GM19324 (cell line): ENCODE data around the gene ALOX15B.

Source experiments
- ATAC-seq: cut with Tn5 transposase; IDR thresholded peaks from one replicate; pipeline ENCODE4 v1.9.1; 2021; ENCODE audit warnings: mild to moderate bottlenecking, moderate library complexity; ENCODE audit not compliant: unreplicated experiment, low FRiP score

The ALOX15B gene

DNA sequence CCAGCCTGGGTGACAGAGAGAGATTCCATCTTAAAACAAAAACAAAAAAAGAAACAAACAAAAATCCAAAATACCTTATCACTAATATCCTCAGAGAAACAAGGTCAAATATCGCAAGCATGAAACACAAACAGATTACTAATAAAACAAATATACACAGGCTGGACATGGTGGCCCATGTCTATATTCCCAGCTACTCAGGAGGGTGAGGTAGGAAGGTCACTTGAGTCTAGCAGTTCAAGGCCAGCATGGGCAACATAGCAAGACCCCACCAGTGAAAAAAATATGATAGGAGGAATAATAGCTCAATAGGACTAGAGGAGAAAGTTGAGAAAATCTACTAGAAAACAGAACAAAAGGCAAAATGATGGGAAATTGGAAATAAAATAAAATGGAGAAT is 6.9 kb upstream of the ALOX15B start:
- no peak for ATAC-seq

DNA sequence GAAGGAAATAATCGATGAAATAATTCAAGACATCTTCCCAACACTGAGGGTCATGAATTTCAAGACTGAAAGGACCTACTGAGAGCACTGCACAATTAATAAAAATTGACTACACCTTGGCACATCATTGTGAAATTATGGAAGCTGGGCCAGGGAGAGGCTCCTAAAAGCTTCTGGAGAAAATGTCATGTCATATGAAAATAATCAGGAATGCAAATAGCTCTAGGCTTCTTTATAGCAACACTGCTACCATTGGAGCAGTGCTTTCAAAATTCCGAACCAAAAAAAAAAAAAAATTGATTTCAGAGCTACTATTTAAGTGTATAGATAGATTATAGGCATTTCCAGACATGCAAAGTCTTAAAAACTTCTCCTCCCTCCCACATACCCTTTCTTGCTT is 6.4 kb upstream of the ALOX15B start:
- no peak for ATAC-seq

DNA sequence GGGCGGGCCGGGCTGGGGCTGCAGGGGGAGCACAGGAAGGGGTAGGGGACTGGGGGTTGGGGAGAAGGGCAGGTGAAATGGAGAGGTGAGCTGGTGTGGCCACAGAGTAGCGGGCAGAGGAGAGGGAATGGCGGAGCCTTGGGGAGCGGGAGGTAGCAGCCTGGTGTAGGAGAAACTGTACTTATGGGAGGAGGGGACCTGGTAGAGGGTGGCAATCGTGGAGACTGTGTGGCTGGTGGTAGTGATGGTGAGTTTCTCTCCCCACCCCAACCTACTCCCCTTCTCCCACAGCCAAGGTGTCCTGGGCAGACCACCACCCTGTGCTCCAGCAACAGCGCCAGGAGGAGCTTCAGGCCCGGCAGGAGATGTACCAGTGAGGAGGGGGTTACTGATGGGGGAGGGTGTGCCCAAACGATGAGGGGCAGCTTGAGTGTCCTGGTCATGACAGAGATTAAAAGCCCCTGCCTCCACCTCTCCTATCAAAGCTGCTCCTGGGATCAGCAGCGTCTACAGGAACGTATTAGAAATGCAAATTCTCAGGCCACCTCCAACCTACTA is 831 bp downstream of the ALOX15B start:
- ATAC-seq: no peak

DNA sequence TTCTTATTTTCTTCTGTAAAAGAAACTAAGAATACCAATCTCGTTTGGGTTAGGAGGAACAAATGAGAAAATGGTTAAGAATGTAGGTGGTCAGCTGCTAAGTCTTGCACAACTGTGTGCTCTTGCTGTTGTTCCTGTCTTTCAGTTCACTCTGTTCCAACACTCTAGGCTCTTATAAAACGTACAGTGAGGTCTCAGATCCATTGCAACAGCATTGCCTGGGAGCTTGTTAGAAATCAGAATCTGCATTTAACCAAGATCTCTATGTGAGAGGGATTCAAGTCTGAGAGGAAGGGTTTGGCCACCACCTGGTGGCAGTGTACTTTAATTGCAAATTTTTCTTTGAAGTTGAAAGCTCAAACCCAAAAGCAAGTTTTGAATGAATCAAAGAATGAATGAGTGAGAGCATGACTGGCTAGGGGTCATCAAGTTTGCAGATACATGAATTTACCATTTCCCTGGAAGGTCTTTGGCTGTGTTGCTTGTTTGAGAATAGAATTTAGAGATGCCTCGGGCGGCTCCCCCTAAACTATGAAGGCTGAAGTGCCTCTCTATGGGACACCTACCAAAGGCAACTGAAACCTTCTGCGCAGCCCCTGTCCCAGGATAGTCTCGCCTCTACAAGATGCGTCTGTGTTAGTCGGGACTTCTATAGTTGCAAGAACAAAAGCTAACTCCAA is 2.5 kb downstream of the ALOX15B start:
- no peak for ATAC-seq

DNA sequence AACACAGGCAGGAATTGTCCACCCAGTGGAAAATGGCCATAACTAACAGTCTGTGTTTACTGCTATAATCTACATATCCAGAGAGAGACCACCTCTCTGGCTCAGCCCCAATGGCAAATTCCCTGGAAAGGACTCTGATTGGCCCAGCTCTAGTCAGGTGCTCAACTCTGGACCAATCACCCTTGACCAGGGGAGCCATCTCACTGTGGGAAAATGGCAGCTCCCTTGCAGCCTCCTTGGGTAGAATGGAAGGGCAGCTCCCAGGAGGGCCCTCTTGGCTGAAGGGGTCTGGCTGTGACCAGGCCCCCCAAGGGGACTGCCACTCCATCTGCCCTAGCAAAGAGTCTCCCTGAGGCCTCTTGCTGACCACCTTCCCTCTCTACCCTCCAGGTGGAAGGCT is 3.1 kb downstream of the ALOX15B start:
- ATAC-seq: no peak

DNA sequence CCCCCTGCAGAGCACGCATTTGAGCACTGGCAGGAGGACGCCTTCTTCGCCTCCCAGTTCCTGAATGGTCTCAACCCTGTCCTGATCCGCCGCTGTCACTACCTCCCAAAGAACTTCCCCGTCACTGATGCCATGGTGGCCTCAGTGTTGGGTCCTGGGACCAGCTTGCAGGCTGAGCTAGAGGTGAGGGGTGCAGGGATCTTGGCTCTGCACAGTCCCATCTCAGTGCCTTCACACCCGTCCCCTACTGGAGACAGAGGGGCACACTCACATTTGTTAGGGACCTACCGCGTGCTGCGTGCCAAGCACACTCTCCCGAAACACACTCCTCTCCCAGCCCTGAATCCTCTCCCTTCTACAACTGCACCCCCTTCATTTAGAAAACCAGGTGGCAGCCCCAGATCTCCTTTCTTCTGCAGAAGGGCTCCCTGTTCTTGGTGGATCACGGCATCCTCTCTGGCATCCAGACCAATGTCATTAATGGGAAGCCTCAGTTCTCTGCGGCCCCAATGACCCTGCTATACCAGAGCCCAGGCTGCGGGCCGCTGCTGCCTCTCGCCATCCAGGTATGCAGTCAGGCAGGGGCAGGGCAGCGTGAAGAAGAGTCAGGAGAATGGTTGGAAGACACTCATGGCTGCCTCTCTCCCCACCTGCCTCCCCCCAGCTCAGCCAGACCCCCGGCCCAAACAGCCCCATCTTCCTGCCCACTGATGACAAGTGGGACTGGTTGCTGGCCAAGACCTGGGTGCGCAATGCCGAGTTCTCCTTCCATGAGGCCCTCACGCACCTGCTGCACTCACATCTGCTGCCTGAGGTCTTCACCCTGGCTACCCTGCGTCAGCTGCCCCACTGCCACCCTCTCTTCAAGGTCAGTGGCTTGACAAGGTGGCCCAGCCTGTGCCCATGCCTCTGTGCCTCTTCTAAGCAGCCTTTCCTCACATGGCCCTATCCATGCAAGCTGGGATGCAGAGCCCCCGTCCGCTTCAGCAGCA is 6.3 kb downstream of the ALOX15B start:
- ATAC-seq: no peak

DNA sequence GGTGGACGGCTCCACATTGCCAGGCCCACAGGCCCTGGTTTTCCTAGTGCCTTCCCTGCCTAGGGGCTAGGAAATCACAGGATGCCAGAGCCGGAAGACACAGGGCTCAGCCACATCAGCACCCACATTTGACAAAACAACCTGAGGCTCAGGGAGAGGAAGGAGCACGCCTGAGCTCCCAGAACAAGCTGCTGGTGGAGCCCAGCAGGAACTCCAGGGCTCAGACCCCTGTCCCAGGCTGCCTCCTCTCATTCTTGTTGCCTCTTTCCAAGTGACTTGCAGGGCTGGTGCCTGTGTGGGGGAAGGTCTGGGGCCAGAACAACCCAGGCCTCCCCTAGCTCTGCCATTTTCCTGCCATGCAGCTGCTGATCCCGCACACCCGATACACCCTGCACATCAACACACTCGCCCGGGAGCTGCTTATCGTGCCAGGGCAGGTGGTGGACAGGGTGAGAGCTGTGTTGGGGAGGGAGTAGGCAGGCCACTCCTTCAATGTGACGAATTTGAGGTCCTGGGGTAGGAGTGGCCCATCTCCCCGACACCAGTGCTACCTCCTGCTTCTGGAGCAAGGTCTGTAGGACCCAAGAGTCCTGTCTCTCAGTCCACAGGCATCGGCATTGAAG is 7.6 kb downstream of the ALOX15B start:
- ATAC-seq: no peak

DNA sequence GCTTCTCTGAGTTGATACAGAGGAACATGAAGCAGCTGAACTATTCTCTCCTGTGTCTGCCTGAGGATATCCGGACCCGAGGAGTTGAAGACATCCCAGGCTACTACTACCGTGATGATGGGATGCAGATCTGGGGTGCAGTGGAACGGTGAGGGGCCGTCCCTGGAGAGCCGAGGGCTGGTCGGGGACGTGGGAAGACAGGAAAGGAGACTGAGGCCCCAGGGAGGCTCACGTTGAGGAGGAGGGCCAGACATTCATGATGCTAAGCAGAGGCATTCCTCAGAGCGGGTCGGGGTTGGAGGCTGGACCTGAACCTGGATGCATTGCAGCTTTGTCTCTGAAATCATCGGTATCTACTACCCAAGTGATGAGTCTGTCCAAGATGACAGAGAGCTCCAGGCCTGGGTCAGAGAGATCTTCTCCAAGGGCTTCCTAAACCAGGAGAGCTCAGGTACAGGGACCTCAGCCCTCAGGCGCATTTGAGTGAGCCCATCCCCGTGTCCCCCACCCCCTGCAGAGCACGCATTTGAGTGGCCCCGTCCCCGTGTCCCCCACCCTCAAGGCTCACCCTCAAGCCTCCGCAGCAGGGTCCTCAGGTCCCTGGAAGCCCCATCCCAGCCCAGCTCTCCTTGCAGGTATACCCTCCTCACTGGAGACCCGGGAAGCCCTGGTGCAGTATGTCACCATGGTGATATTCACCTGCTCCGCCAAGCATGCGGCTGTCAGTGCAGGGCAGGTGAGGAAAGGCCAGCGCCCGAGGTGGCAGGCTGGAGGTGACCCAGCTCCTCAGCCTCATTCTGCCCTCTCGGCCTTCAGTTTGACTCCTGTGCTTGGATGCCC is 8.3 kb downstream of the ALOX15B start:
- ATAC-seq: no peak

DNA sequence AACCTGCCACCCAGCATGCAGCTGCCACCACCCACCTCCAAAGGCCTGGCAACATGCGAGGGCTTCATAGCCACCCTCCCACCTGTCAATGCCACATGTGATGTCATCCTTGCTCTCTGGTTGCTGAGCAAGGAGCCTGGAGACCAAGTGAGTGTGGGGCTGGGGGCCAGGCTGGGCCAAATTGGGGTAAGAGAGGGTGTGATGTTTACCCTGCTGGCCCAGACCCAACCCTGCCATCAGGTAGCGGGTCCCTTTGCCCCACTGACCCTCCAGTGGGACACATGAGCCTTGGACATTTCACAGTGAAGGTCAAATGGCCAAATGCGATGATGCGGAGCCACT is 8.9 kb downstream of the ALOX15B start:
- no peak for ATAC-seq

DNA sequence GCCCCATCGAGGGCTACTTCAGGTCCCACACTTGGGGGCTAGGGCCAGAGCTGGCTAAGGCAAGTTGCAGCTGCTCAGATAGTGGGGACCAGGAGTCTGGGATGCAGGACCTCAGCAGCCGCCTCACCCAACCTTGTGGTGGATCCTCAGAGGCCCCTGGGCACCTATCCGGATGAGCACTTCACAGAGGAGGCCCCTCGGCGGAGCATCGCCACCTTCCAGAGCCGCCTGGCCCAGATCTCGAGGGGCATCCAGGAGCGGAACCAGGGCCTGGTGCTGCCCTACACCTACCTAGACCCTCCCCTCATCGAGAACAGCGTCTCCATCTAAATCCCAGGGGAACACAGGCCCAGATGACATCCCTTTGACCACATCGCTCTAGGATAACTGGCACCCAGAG is 9.4 kb downstream of the ALOX15B start:
- no peak for ATAC-seq

DNA sequence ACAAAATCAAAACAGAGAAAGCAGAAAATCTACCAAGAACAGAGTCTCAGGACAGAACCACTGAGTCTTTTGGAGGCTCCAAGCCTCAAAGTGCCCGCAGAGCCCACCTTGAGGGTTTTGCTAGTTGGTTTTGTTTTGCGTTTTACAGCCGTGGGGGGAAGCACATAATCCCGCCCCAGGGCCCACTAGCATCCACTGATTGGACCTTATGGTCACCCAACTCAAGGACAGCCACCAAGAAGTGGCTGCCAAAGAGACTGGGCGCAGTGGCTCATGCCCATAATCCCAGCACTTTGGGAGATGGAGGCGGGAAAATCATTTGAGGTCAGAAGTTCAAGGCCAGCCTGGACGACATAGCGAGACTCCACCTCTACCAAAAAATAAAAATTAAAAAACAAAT is 9.9 kb downstream of the ALOX15B start:
- no peak for ATAC-seq

DNA sequence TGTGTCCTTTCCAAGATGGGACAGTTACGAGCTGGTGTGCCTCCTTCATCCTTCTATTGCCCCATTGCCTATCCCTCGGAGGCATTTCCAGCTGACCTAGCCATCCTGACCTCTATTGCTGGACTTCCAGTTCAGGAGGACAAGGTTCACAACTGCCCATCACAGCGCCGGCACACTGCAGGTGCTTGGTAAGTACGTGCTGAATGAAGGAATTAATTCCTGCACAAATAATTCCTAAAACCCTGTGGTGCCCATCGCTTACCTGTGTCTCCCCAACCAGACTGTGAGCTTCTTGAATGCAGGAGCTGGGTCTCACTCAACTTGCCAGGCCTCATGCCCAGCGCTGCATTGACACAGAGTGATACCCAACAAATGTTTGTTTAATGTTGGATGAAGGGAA is 13.0 kb downstream of the ALOX15B start:
- ATAC-seq: no peak

DNA sequence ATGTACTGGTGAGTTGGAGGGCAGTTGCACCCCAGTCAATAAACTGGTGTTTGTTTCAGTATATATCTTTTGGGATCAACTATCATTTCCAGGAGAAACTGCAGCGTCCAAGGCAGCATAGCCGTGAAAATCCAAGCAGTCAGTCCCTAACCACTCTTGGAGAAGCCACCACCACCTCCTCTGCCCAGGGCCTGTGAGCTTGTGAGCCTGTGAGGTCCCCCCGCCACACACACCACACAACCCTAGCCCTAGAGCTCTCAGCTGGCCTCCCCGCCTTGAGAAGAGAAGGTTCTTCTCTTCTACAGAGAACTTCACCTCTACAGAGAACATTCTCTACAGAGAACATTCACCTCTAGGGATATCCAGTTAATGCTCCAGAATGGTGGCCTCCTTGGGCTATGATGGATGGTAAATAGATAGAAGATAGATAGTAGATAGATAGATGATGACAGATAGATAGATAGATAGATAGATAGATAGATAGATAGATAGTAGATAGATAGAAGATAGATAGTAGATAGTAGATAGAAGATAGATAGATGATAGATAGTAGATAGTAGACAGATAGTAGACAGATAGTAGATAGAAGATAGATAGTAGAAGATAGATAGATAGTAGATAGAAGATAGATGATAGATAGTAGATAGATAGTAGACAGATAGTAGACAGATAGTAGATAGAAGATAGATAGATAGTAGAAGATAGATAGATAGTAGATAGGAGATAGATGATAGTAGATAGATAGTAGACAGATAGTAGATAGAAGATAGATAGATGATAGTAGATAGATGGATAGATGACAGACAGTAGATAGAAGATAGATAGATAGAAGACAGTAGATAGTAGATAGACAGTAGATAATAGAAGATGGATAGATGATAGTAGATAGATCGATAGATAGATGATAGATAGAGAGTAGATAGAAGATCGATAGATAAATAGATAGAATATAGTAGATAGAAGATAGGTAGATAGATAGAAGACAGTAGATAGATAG is 13.7 kb downstream of the ALOX15B start:
- ATAC-seq: no peak

DNA sequence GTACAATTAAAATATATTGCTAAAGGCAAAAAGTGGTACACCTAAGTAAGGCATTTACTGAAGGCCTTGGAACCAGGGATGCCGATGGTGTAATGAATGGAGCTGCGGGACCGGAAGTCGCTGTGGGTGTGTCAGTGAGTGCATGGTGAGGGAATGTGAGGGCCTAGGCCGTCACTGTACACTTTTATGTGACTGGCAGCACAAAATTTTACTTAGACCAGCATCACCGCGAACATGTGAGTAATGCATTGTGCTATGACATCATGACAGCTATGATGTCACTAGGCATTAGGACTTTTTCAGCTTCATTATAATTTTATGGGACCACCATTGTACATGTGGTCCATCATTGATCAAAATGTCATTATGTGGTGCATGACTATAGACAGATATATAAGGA is 14.7 kb downstream of the ALOX15B start:
- no peak for ATAC-seq

DNA sequence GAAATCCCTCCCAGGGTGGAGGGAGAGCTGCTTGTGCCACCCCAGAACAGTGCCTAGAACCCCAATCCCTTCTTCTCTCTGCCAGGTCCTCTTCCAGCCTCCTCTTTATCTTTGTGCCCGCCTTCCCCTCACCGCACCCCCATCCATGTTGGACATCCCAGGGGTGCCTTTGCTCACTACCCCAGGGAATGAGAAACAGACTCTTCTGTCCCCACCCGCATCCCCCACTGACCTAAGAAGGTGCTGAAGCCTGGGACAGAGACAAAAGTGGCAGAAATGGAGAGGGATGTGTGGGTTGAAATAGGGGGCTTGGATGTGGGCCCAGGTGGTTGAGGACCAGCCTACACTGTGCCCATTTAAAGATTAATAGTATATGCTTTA is 17.0 kb downstream of the ALOX15B start:
- ATAC-seq: no peak

DNA sequence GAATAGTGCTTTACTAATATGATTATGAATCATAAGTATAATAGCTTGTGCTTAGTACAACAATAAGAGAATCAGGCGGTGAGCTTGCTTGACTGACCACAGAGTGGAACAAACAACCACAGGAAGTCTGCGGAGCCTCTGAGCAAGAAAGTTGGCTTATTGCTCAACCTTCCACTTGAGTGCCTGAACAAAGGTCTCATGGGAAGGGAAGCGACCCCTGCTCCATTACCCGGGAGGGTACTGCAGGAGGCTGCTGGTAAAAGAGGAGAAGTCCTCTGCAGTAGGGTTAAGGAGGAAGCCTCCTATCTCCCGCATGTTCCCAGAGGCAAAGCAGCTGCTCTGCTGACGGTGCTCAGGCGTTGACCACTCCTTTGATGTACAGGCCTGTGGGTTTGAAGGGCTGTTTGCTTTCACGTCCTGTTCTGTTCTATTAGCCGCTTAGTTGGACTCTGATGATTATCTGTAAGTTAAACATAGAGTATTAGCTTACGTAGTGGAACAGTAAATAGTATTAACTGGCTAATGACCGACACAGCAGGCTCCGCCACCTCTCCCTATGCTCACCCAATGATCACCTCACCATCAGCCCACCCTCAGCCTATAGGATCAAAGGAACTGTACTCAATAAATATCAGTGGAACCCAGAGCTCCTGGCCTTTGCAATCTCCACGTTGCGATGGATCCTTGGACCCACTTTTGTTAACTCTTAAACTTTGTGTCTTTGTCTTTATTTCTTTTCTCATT is 17.5 kb downstream of the ALOX15B start:
- ATAC-seq: no peak

DNA sequence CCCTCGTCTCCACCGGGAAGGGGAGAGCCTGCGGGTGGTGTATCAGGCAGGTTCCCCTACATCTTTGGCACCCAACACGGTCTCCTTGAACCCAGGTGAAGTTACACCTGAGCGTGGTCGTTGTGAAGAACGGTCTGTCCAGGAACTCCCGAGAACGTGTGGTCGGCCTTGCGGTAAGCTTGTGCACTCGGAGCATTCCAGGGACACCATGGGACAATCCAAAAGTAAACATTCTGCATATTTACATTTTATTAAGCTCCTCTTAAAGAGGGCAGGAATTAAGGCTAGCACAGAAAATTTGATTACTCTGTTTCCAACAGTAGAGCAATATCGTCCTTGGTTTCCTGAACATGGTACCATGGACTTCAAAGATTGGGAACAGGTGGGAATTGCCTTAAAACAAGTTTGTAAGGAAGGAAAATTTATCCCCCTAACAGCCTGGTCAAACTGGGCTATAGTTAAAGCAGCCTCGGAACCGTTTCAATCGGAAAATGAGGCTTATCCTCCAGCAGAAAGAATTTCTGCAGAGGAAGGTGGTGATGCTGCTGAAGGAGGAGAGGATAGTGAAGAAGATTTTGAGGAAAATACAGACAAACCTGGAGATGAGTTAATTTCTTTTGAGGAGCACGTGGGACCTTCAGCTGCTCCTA is 18.2 kb downstream of the ALOX15B start:
- no peak for ATAC-seq

DNA sequence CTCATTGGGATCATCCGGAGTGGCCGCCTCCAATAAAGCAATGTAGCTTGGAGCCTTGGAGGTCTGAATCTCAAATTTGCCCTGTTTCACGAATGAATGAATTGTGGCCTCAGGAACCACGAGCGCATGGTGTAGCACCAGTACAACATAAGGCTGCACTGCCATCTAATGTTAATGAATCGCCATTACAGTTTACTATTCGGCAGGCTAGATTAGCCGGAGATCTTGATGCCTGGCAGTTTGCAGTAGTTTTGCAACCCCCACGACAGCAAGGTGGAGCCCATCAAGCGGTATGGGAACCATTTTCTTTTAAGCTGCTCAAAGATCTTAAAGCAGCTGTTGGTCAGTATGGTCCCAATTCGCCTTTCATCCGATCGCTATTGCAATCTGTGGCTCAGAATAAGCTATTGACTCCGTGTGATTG is 18.8 kb downstream of the ALOX15B start:
- no peak for ATAC-seq
